Measurements from ENCODE around the gene INTS3.

Gene INTS3

DNA sequence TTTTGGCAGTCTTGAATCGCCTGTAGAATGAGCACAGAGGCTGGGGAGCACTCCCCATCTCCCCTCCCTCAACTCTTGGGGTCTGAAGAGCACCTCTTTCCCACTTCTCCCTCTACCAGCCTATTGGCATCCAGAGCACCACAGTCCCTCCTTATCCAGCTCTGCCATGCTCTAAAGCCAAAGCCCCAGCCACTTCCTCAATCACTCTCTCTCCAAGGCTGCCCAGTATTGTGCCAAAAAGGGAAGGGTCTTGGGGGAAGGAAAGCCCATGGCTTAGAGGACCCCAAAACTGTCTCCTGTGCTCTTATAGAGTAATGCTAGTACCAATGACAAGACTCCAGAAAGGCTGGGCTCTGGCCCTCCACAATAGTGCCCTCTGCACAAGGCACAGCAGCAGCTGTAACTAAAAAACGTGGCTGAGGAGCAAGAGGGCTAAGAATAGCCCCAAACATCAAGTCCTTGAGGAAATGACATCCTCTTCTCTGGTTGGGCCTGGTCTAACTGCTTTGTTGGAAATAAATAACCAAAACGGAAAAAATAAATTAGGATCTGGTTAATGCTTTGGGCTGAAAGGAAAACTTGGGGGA lies 75.7 kb downstream of the INTS3 start:
- no peak for DNase-seq
- peak overlapping the region; percentile 1 to 90 for H3K27ac Mint-ChIP-seq
- ATAC-seq: no peak
- H3K9me3 Mint-ChIP-seq: peaks cover 0 to 10% of the 10 kb centered on the region in 2 donors
- H3K4me1 Mint-ChIP-seq: peaks cover 74% of the 10 kb centered on the region
- no peak overlapping the region for H3K4me3 Mint-ChIP-seq
- H3K27me3 Mint-ChIP-seq: no peaks in the 10 kb centered on the region

DNA sequence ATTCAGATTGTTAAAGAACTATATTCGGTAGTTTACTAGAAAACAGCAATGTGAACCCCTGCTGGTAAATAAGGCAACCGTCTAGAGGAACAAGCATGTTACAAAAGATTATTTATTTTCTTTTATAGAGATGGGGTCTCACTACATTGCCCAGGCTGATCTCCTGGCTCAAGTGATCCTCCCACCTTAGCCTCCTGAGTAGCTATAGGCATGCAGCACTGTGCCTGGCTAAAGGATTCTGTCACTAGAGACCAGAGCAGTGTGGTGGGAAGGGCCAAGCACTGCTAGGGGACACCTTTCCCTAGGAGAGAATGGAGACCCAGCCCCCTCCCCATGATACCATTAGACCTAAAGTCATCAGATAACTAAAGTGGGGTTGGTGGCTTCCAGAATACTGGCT lies 76.3 kb downstream of the INTS3 start:
- peaks cover 0 to 10% of the 10 kb centered on the region in 2 donors for H3K9me3 Mint-ChIP-seq

DNA sequence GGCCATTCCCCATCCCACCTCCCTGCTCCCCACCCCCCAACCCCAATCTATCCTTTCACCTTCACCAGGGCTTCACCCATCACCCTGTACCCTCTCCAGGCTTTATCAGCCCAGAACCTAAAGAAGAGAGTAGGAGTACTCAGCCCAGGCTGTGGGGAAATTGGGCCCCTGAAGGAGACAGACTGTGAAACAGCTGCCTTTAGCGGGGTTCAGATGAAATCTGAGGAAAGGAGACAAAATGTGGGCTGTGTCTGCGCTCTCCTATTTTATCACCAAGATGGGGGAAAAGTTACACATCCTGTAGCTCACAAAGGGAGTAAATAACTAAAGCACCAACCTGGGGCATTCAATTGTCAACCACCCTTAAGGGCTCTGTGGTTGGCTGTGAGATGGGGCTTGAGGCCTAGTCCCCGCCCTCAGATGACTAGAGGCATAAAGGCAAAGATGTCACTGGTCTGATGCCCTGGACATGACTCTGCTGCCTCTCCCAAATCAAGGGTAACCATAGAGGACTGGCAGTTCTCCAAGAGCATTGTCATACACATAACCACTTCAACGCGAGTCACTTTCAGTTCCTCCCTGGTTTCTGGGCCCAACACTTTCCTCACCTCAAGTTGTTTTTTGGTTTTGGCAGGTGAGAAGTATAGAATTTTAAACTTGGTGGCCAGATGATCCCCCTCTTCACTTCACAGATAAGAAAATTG lies 77.3 kb downstream of the INTS3 start:
- Mint-ChIP-seq H3K27me3 (no peaks in the 10 kb centered on the region), H3K27ac (peak overlapping the region; percentile 96 to 99), H3K4me1 (peaks cover 69% of the 10 kb centered on the region), H3K9me3 (peaks cover 0 to 10% of the 10 kb centered on the region in 2 donors), H3K4me3 (peak overlapping the region; percentile 71 to 75)
- peak; percentile 87 to 93 for DNase-seq
- peak; percentile 97 for ATAC-seq

More for the DNA sequence above, 76.3 kb downstream of the INTS3 start:
- H3K27me3 Mint-ChIP-seq: no peaks in the 10 kb centered on the region
- peak overlapping the region; percentile 40 to 62 for H3K4me3 Mint-ChIP-seq
- H3K27ac Mint-ChIP-seq: peak overlapping the region; percentile 1 to 85
- DNase-seq (no peak), ATAC-seq (no peak)
- H3K4me1 Mint-ChIP-seq: peaks cover 69% of the 10 kb centered on the region

DNA sequence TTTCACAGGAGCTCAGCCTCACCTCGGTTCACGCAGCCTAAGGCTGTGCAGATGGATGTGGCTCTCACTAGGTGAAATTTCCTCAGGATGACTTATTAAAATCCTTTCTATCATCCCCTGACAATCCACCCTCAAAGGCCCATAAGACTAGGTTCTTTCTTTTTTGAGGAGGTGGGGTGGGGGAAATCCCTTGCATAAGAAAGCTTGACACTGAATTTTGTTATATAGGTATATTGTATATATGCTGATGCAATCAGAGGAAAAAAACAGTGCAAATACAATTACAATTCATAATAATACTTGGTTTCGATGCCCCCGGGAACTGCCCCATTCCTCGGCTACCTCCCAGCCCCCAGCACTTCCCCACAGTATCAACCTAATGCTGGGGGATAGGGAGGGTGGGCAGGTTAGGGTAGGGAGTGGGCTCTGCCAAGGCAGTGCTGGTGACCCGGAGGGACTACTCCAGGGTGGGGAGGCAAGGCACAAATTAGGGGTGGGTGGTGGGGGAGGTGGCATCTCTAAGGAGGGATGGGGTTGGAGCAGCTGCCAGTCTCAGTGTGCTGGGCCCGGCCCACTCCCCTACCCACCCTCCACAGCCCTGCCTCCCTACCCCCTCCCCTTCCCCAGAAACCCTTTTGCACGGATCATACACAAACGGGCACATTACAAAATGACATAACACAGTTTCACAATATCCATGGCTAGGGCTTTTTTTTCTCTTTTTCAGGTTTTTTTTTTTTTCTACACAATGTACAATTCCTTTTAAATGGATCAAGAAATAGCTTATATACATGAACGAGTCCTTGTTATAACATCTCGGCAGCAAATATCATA lies 78.3 kb downstream of the INTS3 start:
- Mint-ChIP-seq H3K9me3 (peaks cover 0 to 10% of the 10 kb centered on the region in 2 donors), H3K27ac (peak overlapping the region; percentile 96 to 99), H3K4me3 (peak overlapping the region; percentile 71 to 75), H3K4me1 (peaks cover 64% of the 10 kb centered on the region), H3K27me3 (no peaks in the 10 kb centered on the region)
- ATAC-seq (peak; percentile 68), DNase-seq (peak; percentile 52 to 54)

DNA sequence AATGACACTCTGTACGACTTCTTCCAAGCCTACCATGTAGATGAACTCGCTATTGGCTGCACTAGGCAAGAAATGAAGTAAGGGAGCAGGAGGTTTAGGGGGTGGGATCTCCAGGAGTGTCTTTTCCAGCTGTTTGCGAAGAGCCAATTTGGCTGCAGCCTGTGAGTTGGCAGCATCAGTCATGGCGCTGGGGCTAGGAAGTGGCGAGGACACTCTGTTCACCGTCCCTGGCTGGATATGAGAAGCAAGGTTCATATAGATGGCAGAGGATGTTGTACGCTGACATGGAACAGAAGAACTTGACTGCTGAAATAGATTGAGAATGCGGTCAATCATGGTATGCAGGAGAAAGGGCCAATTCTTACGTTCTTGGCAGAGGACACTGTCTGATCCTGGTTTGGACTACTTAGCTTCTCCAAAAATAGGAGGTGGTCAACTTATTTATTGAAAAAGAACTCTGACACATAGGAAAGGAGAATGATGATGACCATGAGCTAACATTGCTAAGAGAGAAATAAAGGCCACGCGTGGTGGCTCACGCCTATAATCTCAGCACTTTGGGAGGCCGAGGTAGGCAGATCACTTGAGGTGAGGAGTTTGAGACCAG lies 88.5 kb downstream of the INTS3 start:
- no peak for DNase-seq
- Mint-ChIP-seq H3K4me1 (no peaks in the 10 kb centered on the region), H3K4me3 (no peak overlapping the region), H3K9me3 (no peaks in the 10 kb centered on the region), H3K27me3 (no peaks in the 10 kb centered on the region), H3K27ac (no peak overlapping the region)
- ATAC-seq: no peak

DNA sequence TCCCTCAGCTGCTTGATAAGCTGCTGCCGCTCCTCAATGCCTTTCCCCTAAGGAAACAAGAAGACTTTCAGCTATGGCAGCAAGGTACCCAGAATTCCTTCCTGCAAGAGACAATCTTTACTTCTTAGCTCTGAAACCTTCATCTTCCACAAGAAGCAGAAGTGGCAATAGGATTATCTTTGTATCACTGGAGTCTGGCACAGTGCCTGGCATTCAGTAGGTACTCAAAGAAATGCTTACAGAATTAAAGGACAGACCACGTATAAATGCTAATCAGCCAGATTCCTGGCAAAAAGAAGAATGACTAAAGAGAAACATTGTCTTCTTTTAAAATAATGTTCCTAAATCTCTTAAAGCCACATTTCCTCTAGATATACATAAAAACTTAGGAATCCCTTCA lies 91.0 kb downstream of the INTS3 start:
- H3K4me1 Mint-ChIP-seq: no peaks in the 10 kb centered on the region
- no peaks in the 10 kb centered on the region for H3K9me3 Mint-ChIP-seq
- no peak for DNase-seq
- no peak for ATAC-seq
- no peak overlapping the region for H3K4me3 Mint-ChIP-seq
- H3K27ac Mint-ChIP-seq: no peak overlapping the region
- H3K27me3 Mint-ChIP-seq: no peaks in the 10 kb centered on the region
